Endothelial cell of umbilical vein (primary cell): Measurements from ENCODE around the gene WDFY2. TPM values are rescaled to one million over a fixed set of nuclear protein-coding genes. Genes with fewer than 3 reads are reported as not detected.

Experiments
- BruUV-seq: library from RNA; stranded (reverse); fragments of 400-500 nt; replicated peaks from 2 replicates; lab custom pipeline; 2021; lab: Mats Ljungman, UMichigan
- CTCF ChIA-PET: fragments of 300-600, 350-600 bp; sonication (Branson Sonifier 250); formaldehyde crosslinking; loops from one replicate; lab custom pipeline; 2021; ENCODE audit warnings: antibody characterized with exemption, inconsistent platforms; lab: Charles Lee
- POLR2A ChIA-PET: fragments of 300-600, 350-600 bp; sonication (Branson Sonifier 250); formaldehyde crosslinking; loops from one replicate; lab custom pipeline; 2021; ENCODE audit warnings: antibody characterized with exemption, inconsistent platforms; lab: Charles Lee
- DNase-seq: peaks from one replicate; pipeline ENCODE4 v3.0.0-alpha.2; 2011; ENCODE audit warnings: low read depth, low spot score
- FAIRE-seq: peaks from 2 replicates; lab custom pipeline; 2011; peaks lifted over from hg19 to GRCh38; lab: Jason Lieb, UNC
- H2AFZ ChIP-seq: 2 replicates; pipeline ENCODE4 v1.6.0; 2012; ENCODE audit warnings: low read depth, low read length, control low read depth, inconsistent platforms
- H3K27ac ChIP-seq: 2 replicates; pipeline ENCODE4 v1.5.1; 2011; ENCODE audit warnings: low read depth, mild to moderate bottlenecking, control low read depth, low read length, moderate library complexity; ENCODE audit not compliant: insufficient read depth
- H3K27me3 ChIP-seq, 2 experiments: 2 replicates each; pipeline versions ENCODE4 v1.6.0 to v1.6.1; 2011; ENCODE audit warnings: low read length in 2 of 2, mixed read lengths in 1 of 2; ENCODE audit not compliant: control insufficient read depth in 2 of 2, insufficient read depth in 2 of 2
- H3K36me3 ChIP-seq, 2 experiments: 2 replicates in 1 of 2; 3 replicates in 1 of 2; pipeline ENCODE4 v1.5.1; 2011; ENCODE audit warnings: low read length in 2 of 2, mild to moderate bottlenecking in 1 of 2, moderate library complexity in 1 of 2; ENCODE audit not compliant: control insufficient read depth in 2 of 2, insufficient read depth in 2 of 2; ENCODE audit errors: extremely low read depth in 1 of 2
- H3K4me1 ChIP-seq: 3 replicates; pipeline ENCODE4 v1.5.1; 2011; ENCODE audit warnings: mild to moderate bottlenecking, low read length; ENCODE audit not compliant: control insufficient read depth, insufficient read depth; ENCODE audit errors: extremely low read depth
- H3K4me2 ChIP-seq: 2 replicates; pipeline ENCODE4 v1.6.1; 2011; ENCODE audit warnings: low read length, control low read depth, mixed read lengths; ENCODE audit not compliant: insufficient read depth
- H3K4me3 ChIP-seq, 3 experiments: fragments of 200-600 bp in 1 of 3; sonication (generic), shearing (Covaris generic) in 1 of 3; replicated peaks in 1 of 3; 2 replicates each; pipeline ENCODE4 v1.5.1; 2011 to 2016; ENCODE audit warnings: control low read depth in 3 of 3, low read length in 3 of 3, mild to moderate bottlenecking in 2 of 3, inconsistent platforms in 1 of 3, low read depth in 1 of 3, moderate library complexity in 1 of 3; ENCODE audit not compliant: insufficient read depth in 1 of 3
- H3K79me2 ChIP-seq: 2 replicates; pipeline ENCODE4 v1.6.0; 2012; ENCODE audit warnings: low read length, inconsistent platforms; ENCODE audit not compliant: control insufficient read depth, insufficient read depth
- H3K9ac ChIP-seq: replicated peaks from 2 replicates; pipeline ENCODE3; 2011; ENCODE audit warnings: low read length, control low read depth; ENCODE audit not compliant: insufficient read depth; ENCODE audit errors: extremely low read depth
- H3K9me1 ChIP-seq: replicated peaks from 3 replicates; pipeline ENCODE4 v1.6.0; 2011; ENCODE audit warnings: mild to moderate bottlenecking, low read length; ENCODE audit not compliant: control insufficient read depth, insufficient read depth; ENCODE audit errors: extremely low read depth
- H3K9me3 ChIP-seq: replicated peaks from 2 replicates; pipeline ENCODE4 v1.5.1; 2012; ENCODE audit warnings: low read length, inconsistent platforms; ENCODE audit not compliant: control insufficient read depth, insufficient read depth
- H4K20me1 ChIP-seq: replicated peaks from 2 replicates; pipeline ENCODE3; 2011; ENCODE audit warnings: mild to moderate bottlenecking, low read length; ENCODE audit not compliant: control insufficient read depth, insufficient read depth; ENCODE audit errors: extremely low read depth
- CTCF ChIP-seq, 2 donors: IDR thresholded peaks; 1 replicate in 1 of 2; 2 replicates in 1 of 2; pipeline ENCODE4 v1.5.1; 2011; ENCODE audit warnings: low read length in 2 of 2, mild to moderate bottlenecking in 2 of 2, moderate library complexity in 2 of 2, control low read depth in 1 of 2, inconsistent platforms in 1 of 2, low read depth in 1 of 2; ENCODE audit not compliant: insufficient read depth in 1 of 2; ENCODE audit errors: extremely low read depth in 1 of 2
- EZH2 ChIP-seq: IDR thresholded peaks from 2 replicates; pipeline ENCODE4 v1.6.1; 2012; ENCODE audit warnings: borderline replicate concordance, low read depth, mild to moderate bottlenecking, moderate library complexity, low read length, inconsistent platforms; ENCODE audit not compliant: severe bottlenecking
- FOS ChIP-seq: IDR thresholded peaks from 2 replicates; pipeline ENCODE4 v1.6.1; 2011; ENCODE audit warnings: mild to moderate bottlenecking, low read length, moderate library complexity, borderline replicate concordance; ENCODE audit not compliant: insufficient read depth
- GATA2 ChIP-seq: IDR thresholded peaks from 2 replicates; pipeline ENCODE4 v1.7.0; 2011; ENCODE audit warnings: low read depth, mild to moderate bottlenecking, moderate library complexity, mixed read lengths, low read length; ENCODE audit not compliant: insufficient read length, insufficient read depth
- JUN ChIP-seq: IDR thresholded peaks from 2 replicates; pipeline ENCODE4 v1.6.1; 2011; ENCODE audit warnings: borderline replicate concordance, low read depth; ENCODE audit not compliant: insufficient read length, insufficient read depth
- MAX ChIP-seq: IDR thresholded peaks from 2 replicates; pipeline ENCODE4 v1.6.1; 2011; ENCODE audit not compliant: insufficient read depth, insufficient read length
- MYC ChIP-seq: IDR thresholded peaks from one replicate; pipeline ENCODE4 v1.6.1; 2011; ENCODE audit warnings: mild to moderate bottlenecking, low read depth, low read length
- POLR2A ChIP-seq: IDR thresholded peaks from 2 replicates; pipeline ENCODE4 v1.6.1; 2012; ENCODE audit warnings: low read depth, mild to moderate bottlenecking, control low read depth, low read length
- POLR2AphosphoS5 ChIP-seq: IDR thresholded peaks from 2 replicates; pipeline ENCODE4 v1.6.1; 2012; ENCODE audit warnings: low read depth, mild to moderate bottlenecking, control low read depth, low read length, moderate library complexity; ENCODE audit not compliant: insufficient read depth
- dilution Hi-C: fragments of 300-500 bp; cut with MboI; formaldehyde crosslinking; loops from one replicate; pipeline ENCODE4 v1.15.0; 2019; ENCODE audit warnings: low sequenced_read_pairs; ENCODE audit not compliant: extremely low pct_ligation_motif_present
- intact Hi-C: fragments of 100-400 bp; cut with micrococcal nuclease; formaldehyde crosslinking; loops from one replicate; pipeline ENCODE4 v1.10.0; 2022
- polyA plus RNA-seq, 4 experiments: library from polyadenylated mRNA; depleted of rRNA in 3 of 4; stranded (reverse) in 3 of 4; unstranded in 1 of 4; fragments of >200 nt; gene quantifications; 2 replicates each; pipeline versions ENCODE4 v1.2.1 to v1.2.3, GENCODE V29; 2011 to 2012; ENCODE audit warnings: missing spikeins in 1 of 4
- total RNA-seq: library from RNA; stranded (reverse); gene quantifications from 2 replicates; pipeline ENCODE4 v1.2.3, GENCODE V29; 2021

The WDFY2 gene
- total and polyA plus RNA-seq, 2 donors (not counting 3 experiments of a cell fraction or from before 2014, with no cell fraction given) = 2.1 to 5.5 TPM

- dilution Hi-C loops = no loop called here
- H2AFZ ChIP-seq = no peak overlapping the region
- H4K20me1 ChIP-seq = no peaks in the 10 kb centered on the region
- no peak for FAIRE-seq
- no peaks in the 10 kb centered on the region for H3K79me2 ChIP-seq
- H3K4me2 ChIP-seq = no peak overlapping the region
- no peaks in the 10 kb centered on the region for H3K27me3 ChIP-seq
- ChIA-PET POLR2A (no interaction called here), CTCF (no interaction called here)
- intact Hi-C loops = no loop called here
- H3K9ac ChIP-seq = no peak overlapping the region
- no peaks in the 10 kb centered on the region for H3K9me3 ChIP-seq
- BruUV-seq = no TSS peak
- peaks cover 2% of the 10 kb centered on the region for H3K4me1 ChIP-seq
- DNase-seq = no peak
- H3K9me1 ChIP-seq = no peaks in the 10 kb centered on the region
- H3K4me3 ChIP-seq = no peak overlapping the region
- TF ChIP-seq EZH2 = no peak
- no peak for TF ChIP-seq GATA2
- no peak for TF ChIP-seq MAX
- TF ChIP-seq JUN = no peak
- TF ChIP-seq POLR2A = no peak
- no peak overlapping the region for H3K27ac ChIP-seq
- H3K36me3 ChIP-seq = no peaks in the 10 kb centered on the region
These were observed 19.5 kb downstream of the WDFY2 start for GRCh38 chr13:51603716-51604115.

GRCh38 chr13:51605698-51606097 is 21.4 kb downstream of the WDFY2 start:
- intact Hi-C loops = no loop called here
- FAIRE-seq = no peak
- H3K9me3 ChIP-seq = no peaks in the 10 kb centered on the region
- no peak overlapping the region for H3K27ac ChIP-seq
- H3K27me3 ChIP-seq = no peaks in the 10 kb centered on the region
- H3K4me1 ChIP-seq = peaks cover 2% of the 10 kb centered on the region
- H4K20me1 ChIP-seq = no peaks in the 10 kb centered on the region
- H2AFZ ChIP-seq = no peak overlapping the region
- dilution Hi-C loops = no loop called here
- DNase-seq = no peak
- H3K9me1 ChIP-seq = no peaks in the 10 kb centered on the region
- POLR2A ChIA-PET = interaction anchor here (1.0 kb wide), 1 partner anchor 152 kb away, joined by 3 read pairs; the partner anchor contains the start of gene INTS6
- TF ChIP-seq FOS (no peak), EZH2 (no peak), POLR2A (no peak), CTCF (IDR thresholded peaks at IDR 0.05; ENCODE audit: extremely low read depth in 1 of 2, insufficient read depth in 1 of 2, low read depth in 1 of 2, low read length in 2 of 2) (no peak), MAX (no peak), JUN (no peak), MYC (no peak), GATA2 (no peak), POLR2AphosphoS5 (no peak)
- no TSS peak for BruUV-seq
- H3K36me3 ChIP-seq = no peaks in the 10 kb centered on the region
- no peak overlapping the region for H3K9ac ChIP-seq
- CTCF ChIA-PET = no interaction called here
- no peak overlapping the region for H3K4me3 ChIP-seq
- no peaks in the 10 kb centered on the region for H3K79me2 ChIP-seq
- no peak overlapping the region for H3K4me2 ChIP-seq
